GM23338 (cell line): ENCODE results near the gene CERK.

Source experiments
- CREB1 ChIP-seq: fragments of 250-450 bp; sonication (Bioruptor Pico); IDR thresholded peaks from 2 replicates; pipeline ENCODE4 v1.5.0; 2020; ENCODE audit warnings: low read depth, mild to moderate bottlenecking, moderate library complexity
- EZH2 ChIP-seq: fragments of 200-600 bp; sonication (generic); IDR thresholded peaks from one replicate; pipeline ENCODE4 v1.8.0; 2017; ENCODE audit warnings: antibody characterized with exemption, mild to moderate bottlenecking, low read depth; ENCODE audit not compliant: unreplicated experiment
- JUNB ChIP-seq: IDR thresholded peaks from one replicate; pipeline ENCODE4 v1.6.1; 2016; ENCODE audit warnings: antibody characterized with exemption; ENCODE audit not compliant: unreplicated experiment
- NANOG ChIP-seq: IDR thresholded peaks from 2 replicates; pipeline ENCODE4 v1.6.1; 2016; ENCODE audit warnings: antibody characterized with exemption, borderline replicate concordance
- POLR2AphosphoS5 ChIP-seq: IDR thresholded peaks from 2 replicates; pipeline ENCODE4 v1.6.1; 2016; ENCODE audit warnings: antibody characterized with exemption, low read depth
- ZNF114 ChIP-seq: fragments of 250-450 bp; sonication (Bioruptor Pico); IDR thresholded peaks from 2 replicates; pipeline ENCODE4 v1.5.0; 2020; ENCODE audit warnings: mild to moderate bottlenecking, moderate library complexity
- TF ChIP-seq, protein P1 (sequence below), 2 experiments: fragments of 200-600 bp in 1 of 2; sonication (generic) in 1 of 2; conservative IDR thresholded peaks; 2 replicates each; pipeline versions ENCODE4 v1.5.1 to v1.6.1; 2016 to 2017; ENCODE audit warnings: antibody characterized with exemption in 2 of 2, low read depth in 2 of 2, mild to moderate bottlenecking in 2 of 2, moderate library complexity in 1 of 2
- TF ChIP-seq, protein P2 (sequence below): IDR thresholded peaks from one replicate; pipeline ENCODE4 v1.6.1; 2018; ENCODE audit warnings: antibody characterized with exemption; ENCODE audit not compliant: unreplicated experiment

DNA sequence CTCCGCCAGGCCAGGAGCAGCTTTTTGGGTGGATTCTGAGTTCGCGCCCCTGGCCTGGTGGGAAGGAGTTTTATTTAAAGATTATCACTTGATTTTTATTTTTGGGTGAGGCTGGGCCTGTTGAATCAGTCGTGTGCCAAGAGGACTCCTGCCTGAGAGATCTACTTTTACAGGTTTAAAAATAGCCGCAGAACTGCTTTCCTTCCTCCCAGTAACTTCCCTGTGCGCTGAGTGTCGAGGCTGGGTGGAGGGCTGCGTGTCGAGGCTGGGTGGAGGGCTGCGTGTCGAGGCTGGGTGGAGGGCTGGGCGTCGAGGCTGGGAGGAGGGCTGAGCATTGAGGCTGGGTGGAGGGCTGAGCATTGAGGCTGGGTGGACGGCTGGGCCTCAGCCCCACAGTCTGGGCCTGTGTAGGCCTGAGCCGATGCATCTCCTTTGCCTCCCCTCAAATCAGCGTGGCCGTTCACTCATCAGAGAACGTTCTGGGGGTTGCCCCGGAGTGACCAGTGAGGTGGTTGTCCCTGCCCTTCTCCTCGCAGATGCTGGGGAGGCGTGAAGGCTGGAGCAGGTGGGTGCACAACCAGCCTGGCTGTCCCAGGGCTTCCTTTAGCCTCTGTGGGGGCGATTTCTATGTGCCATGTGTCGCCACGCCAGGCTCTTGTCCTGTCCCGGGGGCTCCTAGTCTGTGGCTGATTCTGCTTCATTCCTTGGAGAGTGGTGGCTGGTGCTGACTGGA, 87.8 kb downstream of the CERK start:
- TF ChIP-seq, protein P1, sequence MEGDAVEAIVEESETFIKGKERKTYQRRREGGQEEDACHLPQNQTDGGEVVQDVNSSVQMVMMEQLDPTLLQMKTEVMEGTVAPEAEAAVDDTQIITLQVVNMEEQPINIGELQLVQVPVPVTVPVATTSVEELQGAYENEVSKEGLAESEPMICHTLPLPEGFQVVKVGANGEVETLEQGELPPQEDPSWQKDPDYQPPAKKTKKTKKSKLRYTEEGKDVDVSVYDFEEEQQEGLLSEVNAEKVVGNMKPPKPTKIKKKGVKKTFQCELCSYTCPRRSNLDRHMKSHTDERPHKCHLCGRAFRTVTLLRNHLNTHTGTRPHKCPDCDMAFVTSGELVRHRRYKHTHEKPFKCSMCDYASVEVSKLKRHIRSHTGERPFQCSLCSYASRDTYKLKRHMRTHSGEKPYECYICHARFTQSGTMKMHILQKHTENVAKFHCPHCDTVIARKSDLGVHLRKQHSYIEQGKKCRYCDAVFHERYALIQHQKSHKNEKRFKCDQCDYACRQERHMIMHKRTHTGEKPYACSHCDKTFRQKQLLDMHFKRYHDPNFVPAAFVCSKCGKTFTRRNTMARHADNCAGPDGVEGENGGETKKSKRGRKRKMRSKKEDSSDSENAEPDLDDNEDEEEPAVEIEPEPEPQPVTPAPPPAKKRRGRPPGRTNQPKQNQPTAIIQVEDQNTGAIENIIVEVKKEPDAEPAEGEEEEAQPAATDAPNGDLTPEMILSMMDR (conservative IDR thresholded peaks at IDR 0.05; ENCODE audit: low read depth in 2 of 2), result no peak
- TF ChIP-seq, protein P2, sequence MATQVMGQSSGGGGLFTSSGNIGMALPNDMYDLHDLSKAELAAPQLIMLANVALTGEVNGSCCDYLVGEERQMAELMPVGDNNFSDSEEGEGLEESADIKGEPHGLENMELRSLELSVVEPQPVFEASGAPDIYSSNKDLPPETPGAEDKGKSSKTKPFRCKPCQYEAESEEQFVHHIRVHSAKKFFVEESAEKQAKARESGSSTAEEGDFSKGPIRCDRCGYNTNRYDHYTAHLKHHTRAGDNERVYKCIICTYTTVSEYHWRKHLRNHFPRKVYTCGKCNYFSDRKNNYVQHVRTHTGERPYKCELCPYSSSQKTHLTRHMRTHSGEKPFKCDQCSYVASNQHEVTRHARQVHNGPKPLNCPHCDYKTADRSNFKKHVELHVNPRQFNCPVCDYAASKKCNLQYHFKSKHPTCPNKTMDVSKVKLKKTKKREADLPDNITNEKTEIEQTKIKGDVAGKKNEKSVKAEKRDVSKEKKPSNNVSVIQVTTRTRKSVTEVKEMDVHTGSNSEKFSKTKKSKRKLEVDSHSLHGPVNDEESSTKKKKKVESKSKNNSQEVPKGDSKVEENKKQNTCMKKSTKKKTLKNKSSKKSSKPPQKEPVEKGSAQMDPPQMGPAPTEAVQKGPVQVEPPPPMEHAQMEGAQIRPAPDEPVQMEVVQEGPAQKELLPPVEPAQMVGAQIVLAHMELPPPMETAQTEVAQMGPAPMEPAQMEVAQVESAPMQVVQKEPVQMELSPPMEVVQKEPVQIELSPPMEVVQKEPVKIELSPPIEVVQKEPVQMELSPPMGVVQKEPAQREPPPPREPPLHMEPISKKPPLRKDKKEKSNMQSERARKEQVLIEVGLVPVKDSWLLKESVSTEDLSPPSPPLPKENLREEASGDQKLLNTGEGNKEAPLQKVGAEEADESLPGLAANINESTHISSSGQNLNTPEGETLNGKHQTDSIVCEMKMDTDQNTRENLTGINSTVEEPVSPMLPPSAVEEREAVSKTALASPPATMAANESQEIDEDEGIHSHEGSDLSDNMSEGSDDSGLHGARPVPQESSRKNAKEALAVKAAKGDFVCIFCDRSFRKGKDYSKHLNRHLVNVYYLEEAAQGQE, result no peak
- no peak for TF ChIP-seq EZH2
- TF ChIP-seq POLR2AphosphoS5, result no peak
- TF ChIP-seq JUNB, result no peak
- TF ChIP-seq NANOG, result no peak
- no peak for TF ChIP-seq ZNF114
- TF ChIP-seq CREB1 (CRISPR knock-in tag), result no peak
